Measurements from ENCODE around the gene RAB7A. TPM values are rescaled to one million over a fixed set of nuclear protein-coding genes. Genes with fewer than 3 reads are reported as not detected.
"Not testable (repeated sequence)": the region's sequence is repeated elsewhere in the genome, so short reads cannot be mapped to it uniquely, and the experiment has no call there.

The RAB7A gene
- total RNA-seq, 3 donors from 2014 or later (not counting 1 experiment from before 2014, with no cell fraction given), result 218 to 233 (median 224) TPM

DNA sequence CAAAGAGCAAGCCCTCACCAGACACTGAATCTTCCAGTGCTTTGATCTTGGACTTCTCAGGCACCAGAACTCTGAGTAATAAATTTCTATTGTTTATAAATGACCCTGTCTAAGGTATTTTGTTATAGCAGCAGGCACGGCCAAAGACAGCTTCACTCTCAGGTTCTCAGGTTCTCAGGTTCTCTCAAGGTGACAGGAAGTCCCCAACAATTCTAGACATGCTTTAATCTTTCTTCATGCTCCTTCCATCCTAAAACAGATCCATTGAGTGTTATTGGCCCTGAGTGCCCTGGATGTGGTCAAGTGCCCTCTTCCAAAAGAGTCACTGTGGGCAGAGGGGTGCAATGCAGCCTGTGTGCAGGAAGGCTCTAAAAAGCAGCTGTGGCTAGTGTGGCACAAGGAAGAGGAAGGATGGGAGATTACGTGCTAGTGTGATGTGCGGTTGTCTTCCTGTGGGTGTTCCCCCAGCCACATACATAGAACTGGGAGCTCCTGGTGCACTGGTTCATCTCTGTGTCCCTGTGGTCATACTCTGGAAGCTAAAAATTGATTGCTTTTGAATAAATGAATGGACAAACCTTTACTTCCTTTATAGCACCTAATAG is 11.0 kb upstream of the RAB7A start:
- Histone ChIP-seq H3K27ac (ENCODE audit: low read length) (no peak overlapping the region), H3K36me3 (ENCODE audit: control insufficient read depth, insufficient read depth, low read length) (no peaks in the 10 kb centered on the region), H3K27me3 (ENCODE audit: control insufficient read depth, insufficient read depth, low read length) (no peaks in the 10 kb centered on the region), H3K4me3 (ENCODE audit: low read length) (no peak overlapping the region), H3K9me3 (ENCODE audit: control insufficient read depth, insufficient read depth, low read length) (no peaks in the 10 kb centered on the region), H3K4me1 (ENCODE audit: control insufficient read depth, insufficient read depth, low read length) (peaks cover 18% of the 10 kb centered on the region)
- Mint-ChIP-seq H3K9me3 (no peaks in the 10 kb centered on the region), H3K36me3 (no peaks in the 10 kb centered on the region), H3K4me3 (peak overlapping the region; percentile 40), H3K27me3 (ENCODE audit: low read depth in 2 of 2) (no peaks in the 10 kb centered on the region), H3K4me1 (peaks cover 9 to 10% of the 10 kb centered on the region in 2 donors), H3K27ac (peak overlapping the region; percentile 45 to 67)
- DNase-seq (peak; percentile 18 to 72), ATAC-seq (peak; percentile 88 to 92 (median 91))
- WGBS (ENCODE audit: insufficient coverage), result 9% methylated on average over 3 of the region's 3 CpGs
- no peak for TF ChIP-seq CTCF (IDR thresholded peaks at IDR 0.05)
- intact Hi-C loops (cut with micrococcal nuclease), result no loop called here

GRCh38 chr3:128718892-128719291 is 7.1 kb upstream of the RAB7A start:
- 83% methylated on average over 6 of the region's 7 CpGs for WGBS (ENCODE audit: insufficient coverage)
- H3K4me3 ChIP-seq (ENCODE audit: low read length); H3K9me3 ChIP-seq (ENCODE audit: control insufficient read depth, insufficient read depth, low read length); H3K9me3 Mint-ChIP-seq; intact Hi-C loops (cut with micrococcal nuclease); H3K27me3 ChIP-seq (ENCODE audit: control insufficient read depth, insufficient read depth, low read length); H3K36me3 ChIP-seq (ENCODE audit: control insufficient read depth, insufficient read depth, low read length); H3K27ac Mint-ChIP-seq; ATAC-seq; H3K4me3 Mint-ChIP-seq; H3K36me3 Mint-ChIP-seq; DNase-seq; H3K27ac ChIP-seq (ENCODE audit: low read length): not testable (repeated sequence)
- Mint-ChIP-seq H3K4me1 (peaks cover 9 to 10% of the 10 kb centered on the region in 2 donors), H3K27me3 (ENCODE audit: low read depth in 2 of 2) (peaks cover 5 to 13% of the 10 kb centered on the region in 2 donors)
- H3K4me1 ChIP-seq (ENCODE audit: control insufficient read depth, insufficient read depth, low read length), result peaks cover 18% of the 10 kb centered on the region

DNA sequence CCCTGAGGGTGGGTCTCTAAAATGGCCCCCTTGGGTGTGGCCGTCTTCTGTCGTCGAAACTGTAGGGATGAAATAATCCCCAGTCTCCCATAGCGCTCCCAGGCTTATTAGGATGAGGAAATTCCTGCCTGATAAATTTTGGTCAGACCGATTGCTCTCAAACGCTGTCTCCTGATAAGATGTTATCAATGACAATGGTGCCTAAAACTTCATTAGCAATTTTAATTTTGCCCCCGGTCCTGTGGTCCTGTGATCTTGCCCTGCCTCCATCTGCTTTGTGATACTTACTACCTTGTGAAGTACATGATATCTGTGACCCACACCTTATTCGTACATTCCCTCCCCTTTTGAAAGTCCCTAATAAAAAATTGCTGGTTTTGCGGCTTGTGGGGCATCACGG is 5.1 kb upstream of the RAB7A start:
- H3K4me3 ChIP-seq (ENCODE audit: low read length), result no peak overlapping the region
- no peak for TF ChIP-seq CTCF (IDR thresholded peaks at IDR 0.05)
- Mint-ChIP-seq H3K4me1 (peaks cover 14 to 15% of the 10 kb centered on the region in 2 donors), H3K27me3 (ENCODE audit: low read depth in 2 of 2) (peaks cover 5 to 13% of the 10 kb centered on the region in 2 donors), H3K36me3 (no peaks in the 10 kb centered on the region), H3K9me3 (no peaks in the 10 kb centered on the region), H3K4me3 (no peak overlapping the region), H3K27ac (no peak overlapping the region)
- peaks cover 9% of the 10 kb centered on the region for H3K4me1 ChIP-seq (ENCODE audit: control insufficient read depth, insufficient read depth, low read length)
- H3K27me3 ChIP-seq (ENCODE audit: control insufficient read depth, insufficient read depth, low read length), result no peaks in the 10 kb centered on the region
- ATAC-seq, result no peak
- no peak overlapping the region for H3K27ac ChIP-seq (ENCODE audit: low read length)
- DNase-seq, result no peak
- H3K36me3 ChIP-seq (ENCODE audit: control insufficient read depth, insufficient read depth, low read length), result no peaks in the 10 kb centered on the region
- H3K9me3 ChIP-seq (ENCODE audit: control insufficient read depth, insufficient read depth, low read length), result no peaks in the 10 kb centered on the region
- intact Hi-C loops (cut with micrococcal nuclease), result no loop called here
- WGBS (ENCODE audit: insufficient coverage), result 79% methylated on average over 10 of the region's 10 CpGs

DNA sequence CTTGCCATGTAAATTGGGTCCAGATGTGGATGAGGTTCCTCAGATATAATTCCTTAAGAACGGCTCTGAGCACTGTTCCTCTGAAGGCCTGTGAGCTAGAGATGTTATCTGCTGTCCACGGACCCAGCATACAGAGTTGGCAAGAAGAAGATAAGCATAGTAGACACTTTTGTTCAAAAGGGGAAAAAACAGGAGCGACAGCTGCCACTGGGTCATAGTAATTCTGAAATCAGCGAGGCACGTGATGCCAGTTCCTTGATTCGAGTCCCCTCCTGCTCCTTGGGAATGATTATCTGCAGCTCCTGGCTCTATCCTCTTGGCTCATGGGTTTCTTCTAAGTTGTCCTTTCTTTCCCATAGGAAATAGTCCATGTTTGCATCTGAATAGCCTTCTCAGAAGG is 2.5 kb upstream of the RAB7A start:
- Histone ChIP-seq H3K27me3 (ENCODE audit: control insufficient read depth, insufficient read depth, low read length) (no peaks in the 10 kb centered on the region), H3K36me3 (ENCODE audit: control insufficient read depth, insufficient read depth, low read length) (no peaks in the 10 kb centered on the region), H3K27ac (ENCODE audit: low read length) (no peak overlapping the region), H3K4me3 (ENCODE audit: low read length) (no peak overlapping the region), H3K9me3 (ENCODE audit: control insufficient read depth, insufficient read depth, low read length) (no peaks in the 10 kb centered on the region), H3K4me1 (ENCODE audit: control insufficient read depth, insufficient read depth, low read length) (peaks cover 17% of the 10 kb centered on the region)
- Mint-ChIP-seq H3K4me3 (no peak overlapping the region), H3K9me3 (no peaks in the 10 kb centered on the region), H3K27ac (peak overlapping the region in 1 of 2 donors; percentile 98), H3K4me1 (peaks cover 32 to 36% of the 10 kb centered on the region in 2 donors), H3K36me3 (no peaks in the 10 kb centered on the region), H3K27me3 (ENCODE audit: low read depth in 2 of 2) (peaks cover 5 to 13% of the 10 kb centered on the region in 2 donors)
- intact Hi-C loops (cut with micrococcal nuclease), result no loop called here
- 92% methylated on average over 6 of the region's 6 CpGs for WGBS (ENCODE audit: insufficient coverage)
- DNase-seq (no peak), ATAC-seq (no peak)
- TF ChIP-seq CTCF (IDR thresholded peaks at IDR 0.05), result no peak
